Neural progenitor cell (in vitro differentiated cells): Measurements from ENCODE around the gene FBXW7. TPM values are rescaled to one million over a fixed set of nuclear protein-coding genes. Genes with fewer than 3 reads are reported as not detected.

Source experiments
- DNase-seq: peaks from one replicate; pipeline ENCODE4 v3.0.0-alpha.2; 2016; ENCODE audit warnings: low spot score
- H2AFZ ChIP-seq: fragments of 200-600 bp; sonication (generic); replicated peaks from 2 replicates; pipeline ENCODE4 v1.6.1; 2016; ENCODE audit warnings: antibody characterized with exemption
- H3F3A ChIP-seq: fragments of 200-600 bp; sonication (generic); 2 replicates; pipeline ENCODE4 v1.6.1; 2016; ENCODE audit warnings: antibody characterized with exemption, low read depth
- H3K27ac ChIP-seq: fragments of 200-600 bp; sonication (generic); 2 replicates; pipeline ENCODE4 v1.5.1; 2016; ENCODE audit warnings: mild to moderate bottlenecking
- H3K27me3 ChIP-seq: fragments of 200-600 bp; sonication (generic); 2 replicates; pipeline ENCODE4 v1.6.1; 2016; ENCODE audit warnings: mild to moderate bottlenecking, moderate library complexity
- H3K36me3 ChIP-seq: fragments of 200-600 bp; sonication (generic); 2 replicates; pipeline ENCODE4 v1.5.1; 2016
- H3K4me1 ChIP-seq: fragments of 200-600 bp; sonication (generic); 2 replicates; pipeline ENCODE4 v1.6.1; 2016; ENCODE audit warnings: mixed run types
- H3K4me2 ChIP-seq: fragments of 200-600 bp; sonication (generic); 2 replicates; pipeline ENCODE4 v1.6.1; 2016
- H3K4me3 ChIP-seq: fragments of 200-600 bp; sonication (generic); 2 replicates; pipeline ENCODE4 v1.5.1; 2016
- H3K79me2 ChIP-seq: fragments of 200-600 bp; sonication (generic); 2 replicates; pipeline ENCODE4 v1.6.1; 2016; ENCODE audit warnings: low read depth
- H3K9ac ChIP-seq: fragments of 200-600 bp; sonication (generic); 2 replicates; pipeline ENCODE4 v1.6.1; 2016
- H3K9me3 ChIP-seq: fragments of 200-600 bp; sonication (generic); 2 replicates; pipeline ENCODE4 v1.5.1; 2016; ENCODE audit warnings: low read depth
- H4K20me1 ChIP-seq: fragments of 200-600 bp; sonication (generic); 2 replicates; pipeline ENCODE4 v1.6.1; 2016; ENCODE audit warnings: low read depth
- H3K27ac Mint-ChIP-seq: 3 replicates; pipeline ENCODE4 v1.8.0; 2021; ENCODE audit warnings: mixed read lengths
- H3K27me3 Mint-ChIP-seq: 2 replicates; pipeline ENCODE4 v1.8.0; 2022; ENCODE audit warnings: low read depth, mild to moderate bottlenecking, inconsistent platforms, moderate library complexity, mixed read lengths; ENCODE audit not compliant: insufficient read depth
- H3K36me3 Mint-ChIP-seq: 3 replicates; pipeline ENCODE4 v1.8.0; 2021; ENCODE audit warnings: mixed read lengths
- H3K4me1 Mint-ChIP-seq: 3 replicates; pipeline ENCODE4 v1.8.0; 2021; ENCODE audit warnings: mixed read lengths
- H3K4me3 Mint-ChIP-seq: 3 replicates; pipeline ENCODE4 v1.8.0; 2021; ENCODE audit warnings: mild to moderate bottlenecking, moderate library complexity, mixed read lengths
- H3K9me3 Mint-ChIP-seq: 3 replicates; pipeline ENCODE4 v1.8.0; 2020; ENCODE audit warnings: mixed read lengths
- EZH2 ChIP-seq: fragments of 200-600 bp; sonication (generic); IDR thresholded peaks from 2 replicates; pipeline ENCODE4 v1.6.1; 2017; ENCODE audit warnings: antibody characterized with exemption, mild to moderate bottlenecking, moderate library complexity
- EZH2phosphoT487 ChIP-seq: fragments of 200-600 bp; sonication (generic); IDR thresholded peaks from 2 replicates; pipeline ENCODE4 v1.6.1; 2017; ENCODE audit warnings: antibody characterized with exemption
- total RNA-seq: library from RNA; depleted of rRNA; stranded (reverse); fragments of >200 nt; gene quantifications from 2 replicates; pipeline ENCODE4 v1.2.3, GENCODE V29; 2015; ENCODE audit warnings: low replicate concordance
- TF ChIP-seq, protein P1 (sequence below): fragments of 200-600 bp; sonication (generic); IDR thresholded peaks from 2 replicates; pipeline ENCODE4 v1.5.1; 2017; ENCODE audit warnings: antibody characterized with exemption, mild to moderate bottlenecking

The FBXW7 gene
- total RNA-seq, 1 donor from 2014 or later = 43.9 TPM

GRCh38 chr4:152577708-152578396 lies 42.0 kb upstream of the FBXW7 start:
- H3K79me2 ChIP-seq = no peaks in the 10 kb centered on the region
- no peaks in the 10 kb centered on the region for H3K36me3 ChIP-seq
- Mint-ChIP-seq H3K9me3 (no peaks in the 10 kb centered on the region), H3K27me3 (no peaks in the 10 kb centered on the region), H3K4me1 (no peaks in the 10 kb centered on the region), H3K36me3 (no peaks in the 10 kb centered on the region), H3K4me3 (no peak overlapping the region), H3K27ac (no peak overlapping the region)
- no peak for DNase-seq
- no peaks in the 10 kb centered on the region for H3K9me3 ChIP-seq
- no peak overlapping the region for H3K4me3 ChIP-seq
- H3K4me2 ChIP-seq = no peak overlapping the region
- H4K20me1 ChIP-seq = no peaks in the 10 kb centered on the region
- TF ChIP-seq EZH2phosphoT487 (no peak), EZH2 (no peak)
- TF ChIP-seq, protein P1, sequence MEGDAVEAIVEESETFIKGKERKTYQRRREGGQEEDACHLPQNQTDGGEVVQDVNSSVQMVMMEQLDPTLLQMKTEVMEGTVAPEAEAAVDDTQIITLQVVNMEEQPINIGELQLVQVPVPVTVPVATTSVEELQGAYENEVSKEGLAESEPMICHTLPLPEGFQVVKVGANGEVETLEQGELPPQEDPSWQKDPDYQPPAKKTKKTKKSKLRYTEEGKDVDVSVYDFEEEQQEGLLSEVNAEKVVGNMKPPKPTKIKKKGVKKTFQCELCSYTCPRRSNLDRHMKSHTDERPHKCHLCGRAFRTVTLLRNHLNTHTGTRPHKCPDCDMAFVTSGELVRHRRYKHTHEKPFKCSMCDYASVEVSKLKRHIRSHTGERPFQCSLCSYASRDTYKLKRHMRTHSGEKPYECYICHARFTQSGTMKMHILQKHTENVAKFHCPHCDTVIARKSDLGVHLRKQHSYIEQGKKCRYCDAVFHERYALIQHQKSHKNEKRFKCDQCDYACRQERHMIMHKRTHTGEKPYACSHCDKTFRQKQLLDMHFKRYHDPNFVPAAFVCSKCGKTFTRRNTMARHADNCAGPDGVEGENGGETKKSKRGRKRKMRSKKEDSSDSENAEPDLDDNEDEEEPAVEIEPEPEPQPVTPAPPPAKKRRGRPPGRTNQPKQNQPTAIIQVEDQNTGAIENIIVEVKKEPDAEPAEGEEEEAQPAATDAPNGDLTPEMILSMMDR = no peak
- no peak overlapping the region for H2AFZ ChIP-seq
- H3F3A ChIP-seq = no peaks in the 10 kb centered on the region
- H3K4me1 ChIP-seq = no peaks in the 10 kb centered on the region
- H3K27ac ChIP-seq = no peak overlapping the region
- H3K9ac ChIP-seq = no peak overlapping the region
- H3K27me3 ChIP-seq = no peaks in the 10 kb centered on the region

DNA sequence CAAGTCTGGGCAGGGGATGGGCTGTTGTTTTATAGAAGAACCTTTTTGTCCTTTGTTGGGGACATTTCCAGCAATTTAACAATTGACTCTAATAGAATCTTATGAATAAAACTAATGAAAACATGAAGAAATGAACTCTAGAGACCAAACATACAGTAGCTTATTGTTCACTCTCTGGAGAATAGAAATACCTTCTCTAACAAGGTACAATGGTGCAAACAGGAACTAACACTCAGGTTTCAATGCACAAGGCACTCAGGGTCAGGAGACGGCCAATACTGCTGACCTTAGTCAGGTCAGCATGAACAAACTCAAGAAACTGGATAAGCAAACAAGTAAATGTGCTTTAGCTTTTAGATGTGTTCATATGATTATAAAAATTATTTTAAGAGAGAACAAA lies 39.6 kb upstream of the FBXW7 start:
- no peak for TF ChIP-seq EZH2phosphoT487
- TF ChIP-seq, protein P1 = no peak
- TF ChIP-seq EZH2 = no peak
- Histone ChIP-seq H3K27ac (no peak overlapping the region), H4K20me1 (no peaks in the 10 kb centered on the region), H3K27me3 (no peaks in the 10 kb centered on the region), H3F3A (no peaks in the 10 kb centered on the region), H3K4me3 (no peak overlapping the region), H3K4me2 (no peak overlapping the region), H3K9ac (no peak overlapping the region), H3K79me2 (no peaks in the 10 kb centered on the region), H3K9me3 (no peaks in the 10 kb centered on the region), H3K4me1 (no peaks in the 10 kb centered on the region), H3K36me3 (no peaks in the 10 kb centered on the region), H2AFZ (no peak overlapping the region)
- no peaks in the 10 kb centered on the region for H3K36me3 Mint-ChIP-seq
- no peak for DNase-seq
- no peaks in the 10 kb centered on the region for H3K4me1 Mint-ChIP-seq
- no peak overlapping the region for H3K27ac Mint-ChIP-seq
- peaks cover 2% of the 10 kb centered on the region for H3K27me3 Mint-ChIP-seq
- H3K4me3 Mint-ChIP-seq = no peak overlapping the region
- no peaks in the 10 kb centered on the region for H3K9me3 Mint-ChIP-seq

DNA sequence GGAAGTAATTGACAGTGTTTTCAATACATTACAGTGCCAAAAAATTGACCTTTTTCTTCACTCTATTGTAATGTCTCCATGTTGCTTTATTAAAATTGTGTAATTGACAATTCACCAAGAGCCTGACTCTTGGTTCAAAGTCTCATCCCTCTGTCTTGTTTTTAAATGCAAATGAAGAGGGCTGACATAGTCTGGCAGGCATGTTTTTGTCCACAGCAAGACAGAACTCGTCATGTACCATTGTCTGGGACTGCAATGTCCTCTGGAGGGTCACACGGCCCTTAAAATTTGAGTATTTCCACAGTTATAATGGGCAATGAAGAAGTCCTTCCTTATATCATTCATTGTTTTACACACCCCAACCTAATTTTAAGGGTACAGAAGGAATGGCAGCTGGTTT lies 38.0 kb upstream of the FBXW7 start:
- Histone ChIP-seq H3K4me3 (no peak overlapping the region), H3K4me1 (no peaks in the 10 kb centered on the region), H3K36me3 (no peaks in the 10 kb centered on the region), H3K9ac (no peak overlapping the region), H3K27ac (no peak overlapping the region), H3K27me3 (no peaks in the 10 kb centered on the region), H3K9me3 (no peaks in the 10 kb centered on the region), H3F3A (no peaks in the 10 kb centered on the region), H4K20me1 (no peaks in the 10 kb centered on the region), H3K4me2 (no peak overlapping the region), H3K79me2 (no peaks in the 10 kb centered on the region), H2AFZ (no peak overlapping the region)
- Mint-ChIP-seq H3K9me3 (no peaks in the 10 kb centered on the region), H3K27me3 (peaks cover 2% of the 10 kb centered on the region), H3K4me1 (no peaks in the 10 kb centered on the region), H3K27ac (no peak overlapping the region), H3K4me3 (no peak overlapping the region), H3K36me3 (no peaks in the 10 kb centered on the region)
- no peak for DNase-seq
- no peak for TF ChIP-seq EZH2phosphoT487
- no peak for TF ChIP-seq EZH2
- TF ChIP-seq, protein P1 = no peak
